ENCODE results near the gene LRP1B. TPM values are rescaled to one million over a fixed set of nuclear protein-coding genes. Genes with fewer than 3 reads are reported as not detected.

The LRP1B gene
- total RNA-seq, 1 experiment from 2014 or later, result 0.52 TPM

- POLR2A ChIA-PET, result no interaction called here
- ATAC-seq (no peak), DNase-seq (ENCODE audit: low spot score) (no peak)
- no peak overlapping the region for H3K27ac Mint-ChIP-seq
- no peaks in the 10 kb centered on the region for H3K36me3 Mint-ChIP-seq
- CTCF ChIA-PET, result no interaction called here
- TF ChIP-seq, protein P1, sequence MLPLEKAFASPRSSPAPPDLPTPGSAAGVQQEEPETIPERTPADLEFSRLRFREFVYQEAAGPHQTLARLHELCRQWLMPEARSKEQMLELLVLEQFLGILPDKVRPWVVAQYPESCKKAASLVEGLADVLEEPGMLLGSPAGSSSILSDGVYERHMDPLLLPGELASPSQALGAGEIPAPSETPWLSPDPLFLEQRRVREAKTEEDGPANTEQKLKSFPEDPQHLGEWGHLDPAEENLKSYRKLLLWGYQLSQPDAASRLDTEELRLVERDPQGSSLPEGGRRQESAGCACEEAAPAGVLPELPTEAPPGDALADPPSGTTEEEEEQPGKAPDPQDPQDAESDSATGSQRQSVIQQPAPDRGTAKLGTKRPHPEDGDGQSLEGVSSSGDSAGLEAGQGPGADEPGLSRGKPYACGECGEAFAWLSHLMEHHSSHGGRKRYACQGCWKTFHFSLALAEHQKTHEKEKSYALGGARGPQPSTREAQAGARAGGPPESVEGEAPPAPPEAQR (CRISPR knock-in tag; IDR thresholded peaks at IDR 0.05), result no peak
- TF ChIP-seq CBFB (CRISPR knock-in tag; IDR thresholded peaks at IDR 0.05; ENCODE audit: low read depth) (no peak), FOXJ3 (CRISPR knock-in tag; IDR thresholded peaks at IDR 0.05; ENCODE audit: borderline replicate concordance) (no peak), PRRX2 (CRISPR knock-in tag; IDR thresholded peaks at IDR 0.05) (no peak), E2F4 (CRISPR knock-in tag; IDR thresholded peaks at IDR 0.05; ENCODE audit: borderline replicate concordance, low read depth) (no peak), ZNF263 (CRISPR knock-in tag; IDR thresholded peaks at IDR 0.05; ENCODE audit: low read depth) (no peak), OVOL2 (CRISPR knock-in tag; IDR thresholded peaks at IDR 0.05; ENCODE audit: borderline replicate concordance) (no peak), GABPB1 (CRISPR knock-in tag; IDR thresholded peaks at IDR 0.05) (no peak)
- peaks cover 3% of the 10 kb centered on the region; the same call in 1 of the 2 replicates for H3K9me3 Mint-ChIP-seq
- no peak overlapping the region for H3K4me3 Mint-ChIP-seq
- H3K27me3 Mint-ChIP-seq (ENCODE audit: low read depth), result no peaks in the 10 kb centered on the region
- H3K4me1 Mint-ChIP-seq, result peaks cover 11% of the 10 kb centered on the region
Observed at GRCh38 chr2:141828761-141829160, 302.1 kb downstream of the LRP1B start.

DNA sequence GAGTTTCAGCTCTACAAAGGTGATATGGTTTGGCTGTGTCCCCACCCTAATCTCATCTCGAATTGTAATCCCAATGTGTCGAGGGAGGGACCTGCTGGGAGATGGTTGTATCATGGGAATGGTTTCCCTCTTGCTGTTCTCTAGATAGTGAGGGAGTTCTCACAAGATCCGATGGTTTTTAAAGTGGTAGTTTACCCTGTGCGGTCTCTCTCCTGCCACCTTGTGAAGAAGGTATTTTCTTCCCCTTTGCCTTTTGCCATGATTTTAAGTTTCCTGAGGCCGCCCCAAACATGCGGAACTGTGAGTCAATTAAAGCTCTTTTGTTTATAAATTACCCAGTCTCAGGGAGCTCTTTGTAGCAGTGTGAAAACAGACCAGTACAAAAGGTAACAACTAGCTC, 306.0 kb downstream of the LRP1B start:
- Mint-ChIP-seq H3K36me3 (no peaks in the 10 kb centered on the region), H3K27ac (peak overlapping the region; percentile 79; the same call in 1 of the 2 replicates), H3K4me3 (no peak overlapping the region), H3K27me3 (ENCODE audit: low read depth) (no peaks in the 10 kb centered on the region), H3K4me1 (peaks cover 20% of the 10 kb centered on the region), H3K9me3 (peaks cover 3% of the 10 kb centered on the region; the same call in 1 of the 2 replicates)
- DNase-seq (ENCODE audit: low spot score) (no peak), ATAC-seq (peak; percentile 84)
- ChIA-PET CTCF (interaction anchor here (1.4 kb wide), 1 partner anchor 316 kb away, joined by 4 read pairs; no protein-coding TSS in a partner anchor), POLR2A (no interaction called here)
- TF ChIP-seq NR1H2 (CRISPR knock-in tag; IDR thresholded peaks at IDR 0.05) (no peak), ZNF532 (CRISPR knock-in tag; IDR thresholded peaks at IDR 0.05; ENCODE audit: borderline replicate concordance) (no peak), PREB (CRISPR knock-in tag; IDR thresholded peaks at IDR 0.05; ENCODE audit: borderline replicate concordance) (no peak), FOXK1 (CRISPR knock-in tag; IDR thresholded peaks at IDR 0.05) (no peak), ZNF121 (CRISPR knock-in tag; IDR thresholded peaks at IDR 0.05) (no peak), IRF2 (CRISPR knock-in tag; IDR thresholded peaks at IDR 0.05; ENCODE audit: borderline replicate concordance, low read depth) (no peak), KAT7 (CRISPR knock-in tag; IDR thresholded peaks at IDR 0.05; ENCODE audit: borderline replicate concordance) (no peak), TCF7 (CRISPR knock-in tag; IDR thresholded peaks at IDR 0.05; ENCODE audit: low read depth) (no peak)
- TF ChIP-seq, protein P2, sequence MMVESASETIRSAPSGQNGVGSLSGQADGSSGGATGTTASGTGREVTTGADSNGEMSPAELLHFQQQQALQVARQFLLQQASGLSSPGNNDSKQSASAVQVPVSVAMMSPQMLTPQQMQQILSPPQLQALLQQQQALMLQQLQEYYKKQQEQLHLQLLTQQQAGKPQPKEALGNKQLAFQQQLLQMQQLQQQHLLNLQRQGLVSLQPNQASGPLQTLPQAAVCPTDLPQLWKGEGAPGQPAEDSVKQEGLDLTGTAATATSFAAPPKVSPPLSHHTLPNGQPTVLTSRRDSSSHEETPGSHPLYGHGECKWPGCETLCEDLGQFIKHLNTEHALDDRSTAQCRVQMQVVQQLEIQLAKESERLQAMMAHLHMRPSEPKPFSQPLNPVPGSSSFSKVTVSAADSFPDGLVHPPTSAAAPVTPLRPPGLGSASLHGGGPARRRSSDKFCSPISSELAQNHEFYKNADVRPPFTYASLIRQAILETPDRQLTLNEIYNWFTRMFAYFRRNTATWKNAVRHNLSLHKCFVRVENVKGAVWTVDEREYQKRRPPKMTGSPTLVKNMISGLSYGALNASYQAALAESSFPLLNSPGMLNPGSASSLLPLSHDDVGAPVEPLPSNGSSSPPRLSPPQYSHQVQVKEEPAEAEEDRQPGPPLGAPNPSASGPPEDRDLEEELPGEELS (CRISPR knock-in tag; IDR thresholded peaks at IDR 0.05), result no peak

Data from WTC11 (cell line).